ENCODE results near the gene RASA2.

- TF ChIP-seq CTCF (IDR thresholded peaks at IDR 0.05) = no peak
- TF ChIP-seq POLR2A (IDR thresholded peaks at IDR 0.05) = no peak
Measured at GRCh38 chr3:141651409-141651808, 164.6 kb downstream of the RASA2 start.
